Measurements from ENCODE around the gene PSMB4.
"Not testable (repeated sequence)": the region's sequence is repeated elsewhere in the genome, so short reads cannot be mapped to it uniquely, and the experiment has no call there.

The PSMB4 gene

GRCh38 chr1:151399324-151400171, at the start of gene PSMB4:
Gene PSMB4 (plus strand): TSS chr1:151399573. CDS start chr1:151399588, 15 bp downstream.
- DNase-seq: peak; percentile 72

- not testable (repeated sequence) for DNase-seq
Observed at GRCh38 chr1:151350323-151350722, 49.0 kb upstream of the PSMB4 start.

- no peak for DNase-seq
Observed at GRCh38 chr1:151352021-151352718, 47.2 kb upstream of the PSMB4 start.

GRCh38 chr1:151356696-151357095, 42.7 kb upstream of the PSMB4 start:
- no peak for DNase-seq

- no peak for DNase-seq
Observed at GRCh38 chr1:151361883-151362282, 37.5 kb upstream of the PSMB4 start.

GRCh38 chr1:151362308-151363155, 36.8 kb upstream of the PSMB4 start:
- DNase-seq: no peak

- no peak for DNase-seq
Observed at GRCh38 chr1:151364996-151365395, 34.4 kb upstream of the PSMB4 start.

GRCh38 chr1:151367658-151368392, 31.5 kb upstream of the PSMB4 start:
- no peak for DNase-seq

GRCh38 chr1:151368393-151369301, 30.7 kb upstream of the PSMB4 start:
- no peak for DNase-seq

GRCh38 chr1:151369302-151369610, 30.1 kb upstream of the PSMB4 start:
- DNase-seq: no peak

- no peak for DNase-seq
Observed at GRCh38 chr1:151369621-151370048, 29.7 kb upstream of the PSMB4 start.

- no peak for DNase-seq
Observed at GRCh38 chr1:151370211-151370911, 29.0 kb upstream of the PSMB4 start.

- DNase-seq: no peak
Observed at GRCh38 chr1:151371370-151372057, 27.9 kb upstream of the PSMB4 start.

GRCh38 chr1:151372058-151372934, 27.1 kb upstream of the PSMB4 start, which contains the start of gene SELENBP1:
Gene SELENBP1 (minus strand): TSS chr1:151372705. CDS start chr1:151372641, 64 bp downstream.
- no peak for DNase-seq

- no peak for DNase-seq
Observed at GRCh38 chr1:151373196-151373595, 26.2 kb upstream of the PSMB4 start.

GRCh38 chr1:151377150-151377884, 22.1 kb upstream of the PSMB4 start:
- DNase-seq: no peak

- no peak for DNase-seq
Observed at GRCh38 chr1:151384584-151384983, 14.8 kb upstream of the PSMB4 start.

- DNase-seq: no peak
Observed at GRCh38 chr1:151386002-151386401, 13.4 kb upstream of the PSMB4 start.
